Body of pancreas (tissue), 4 donors: Measurements from ENCODE around the gene SLC6A11.

ENCODE experiments used
- CTCF ChIP-seq, 7 experiments: fragments of 450-650 bp in 4 of 7; fragments of 200-600 bp in 3 of 7; sonication (generic) in 3 of 7; IDR thresholded peaks; one replicate each; pipeline ENCODE4 v1.5.1; 2016 to 2019; ENCODE audit warnings: antibody characterized with exemption in 7 of 7
- POLR2A ChIP-seq, 3 donors: fragments of 450-650 bp; IDR thresholded peaks; one replicate each; pipeline ENCODE4 v1.6.1; 2016; ENCODE audit warnings: antibody characterized with exemption in 3 of 3, mild to moderate bottlenecking in 2 of 3

GRCh38 chr3:10948326-10948725 lies 132.3 kb downstream of the SLC6A11 start:
- TF ChIP-seq CTCF (IDR thresholded peaks at IDR 0.05) (no peak), POLR2A (IDR thresholded peaks at IDR 0.05) (no peak)
